Measurements from ENCODE around the gene POFUT1. TPM values are rescaled to one million over a fixed set of nuclear protein-coding genes. Genes with fewer than 3 reads are reported as not detected.
"Not testable (repeated sequence)": the region's sequence is repeated elsewhere in the genome, so short reads cannot be mapped to it uniquely, and the experiment has no call there.

POFUT1 gene
- polyA plus RNA-seq, 1 donor = 147 TPM

DNA sequence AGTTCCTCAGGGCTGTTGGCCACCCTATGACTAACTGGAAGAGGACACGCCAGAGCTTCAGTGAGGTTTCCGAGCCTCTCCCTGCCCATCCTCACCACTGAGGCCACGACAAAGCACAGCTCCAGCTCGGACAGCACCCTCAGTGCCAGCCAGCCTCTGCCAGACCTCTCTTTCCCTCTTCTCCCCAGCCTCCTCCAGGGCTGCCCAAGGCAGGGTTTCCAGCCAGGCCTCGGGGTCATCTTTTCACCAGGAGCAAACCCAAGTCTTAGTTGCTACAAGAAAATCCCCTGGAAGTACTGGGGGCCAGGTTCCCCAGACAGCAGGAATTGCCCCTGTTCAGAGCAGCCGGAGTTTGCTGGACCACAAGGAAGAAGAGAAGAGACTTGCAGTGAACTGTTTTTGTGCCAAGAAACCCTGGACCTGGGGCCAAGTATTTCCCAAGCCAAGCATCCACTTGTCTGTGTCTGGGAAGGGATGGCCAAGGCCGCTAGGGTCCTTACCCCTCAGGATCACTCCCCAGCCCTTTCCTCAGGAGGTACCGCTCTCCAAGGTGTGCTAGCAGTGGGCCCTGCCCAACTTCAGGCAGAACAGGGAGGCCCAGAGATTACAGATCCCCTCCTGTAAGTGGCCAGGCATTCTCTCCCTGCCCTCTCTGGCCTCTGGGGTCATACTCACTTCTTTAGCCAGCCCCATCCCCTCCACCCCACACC is 41.7 kb upstream of the POFUT1 start:
- Histone ChIP-seq H3K9me3 (ENCODE audit: control insufficient read depth, low read depth, low read length) (no peaks in the 10 kb centered on the region), H3K27ac (ENCODE audit: low read length) (no peak overlapping the region), H3K4me3 (ENCODE audit: low read length) (no peak overlapping the region), H3K36me3 (ENCODE audit: control insufficient read depth, insufficient read depth, low read length) (peaks cover 49% of the 10 kb centered on the region), H3K4me1 (ENCODE audit: control insufficient read depth, insufficient read depth, low read length) (no peaks in the 10 kb centered on the region), H3K27me3 (ENCODE audit: control insufficient read depth, insufficient read depth, low read length) (no peaks in the 10 kb centered on the region)
- DNase-seq = no peak
- 100% methylated on average over 1 of the region's 8 CpGs for WGBS (ENCODE audit: insufficient coverage, low lambda C conversion rate)

DNA sequence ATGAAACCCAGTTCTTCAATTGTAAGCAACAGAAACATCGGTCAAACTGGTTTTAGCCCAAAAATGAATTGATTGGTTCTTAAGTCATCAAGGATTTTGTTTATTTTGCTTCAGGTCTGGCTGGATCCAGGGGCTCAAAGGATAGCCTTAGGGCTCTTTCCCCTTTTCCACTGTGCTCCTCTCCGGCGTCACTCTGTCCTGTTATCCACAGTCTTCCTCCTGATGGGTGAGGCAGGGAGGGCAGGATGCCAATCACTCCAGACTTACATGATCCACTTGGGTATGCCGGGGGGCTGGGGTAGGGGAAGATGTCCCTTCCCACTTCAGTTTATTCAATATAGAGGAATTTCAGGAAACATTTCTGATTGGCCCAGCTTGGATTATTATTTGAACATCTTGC is 40.1 kb upstream of the POFUT1 start:
- H3K4me1 ChIP-seq (ENCODE audit: control insufficient read depth, insufficient read depth, low read length) = no peaks in the 10 kb centered on the region
- H3K9me3 ChIP-seq (ENCODE audit: control insufficient read depth, low read depth, low read length) = no peaks in the 10 kb centered on the region
- no peaks in the 10 kb centered on the region for H3K27me3 ChIP-seq (ENCODE audit: control insufficient read depth, insufficient read depth, low read length)
- WGBS (ENCODE audit: insufficient coverage, low lambda C conversion rate) = no CpG with 5 or more reads among the region's 4 CpGs
- peaks cover 34% of the 10 kb centered on the region for H3K36me3 ChIP-seq (ENCODE audit: control insufficient read depth, insufficient read depth, low read length)
- no peak overlapping the region for H3K27ac ChIP-seq (ENCODE audit: low read length)
- no peak for DNase-seq
- H3K4me3 ChIP-seq (ENCODE audit: low read length) = no peak overlapping the region

DNA sequence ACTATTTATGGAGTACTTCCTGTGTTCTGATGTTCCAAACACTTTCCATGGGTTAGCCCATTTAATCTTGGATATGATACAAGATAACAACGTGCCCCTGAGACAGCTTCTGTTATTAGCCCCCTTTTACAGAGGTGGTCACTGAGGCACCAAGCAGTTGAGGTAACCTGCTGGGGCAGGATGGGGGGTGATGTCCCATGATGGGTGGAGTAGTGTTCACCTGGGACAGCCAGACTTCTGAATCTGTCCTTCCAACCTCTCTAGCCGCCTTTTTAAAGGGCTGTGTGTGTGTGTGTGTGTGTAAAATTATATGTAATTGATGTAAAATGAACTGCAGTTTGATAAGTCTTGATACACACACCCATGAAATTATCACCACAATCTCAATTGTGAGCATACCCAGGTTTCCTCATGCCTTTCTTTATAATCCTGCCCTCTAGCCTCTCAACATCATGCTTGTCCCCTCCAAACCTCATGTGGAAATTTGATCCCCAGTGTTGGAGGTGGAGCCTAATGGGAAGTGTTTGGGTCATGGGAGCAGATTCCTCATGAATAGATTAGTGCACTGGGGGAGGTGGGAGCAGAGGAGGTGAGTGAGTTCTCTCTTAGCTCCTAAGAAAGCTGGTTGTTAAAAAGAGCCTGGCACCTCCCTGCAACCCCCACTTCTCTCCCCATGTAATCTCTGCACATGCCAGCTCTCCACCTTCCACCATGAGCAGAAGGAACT is 39.3 kb upstream of the POFUT1 start:
- no CpG with 5 or more reads among the region's 2 CpGs for WGBS (ENCODE audit: insufficient coverage, low lambda C conversion rate)
- Histone ChIP-seq H3K27ac (ENCODE audit: low read length) (no peak overlapping the region), H3K4me1 (ENCODE audit: control insufficient read depth, insufficient read depth, low read length) (no peaks in the 10 kb centered on the region), H3K4me3 (ENCODE audit: low read length) (no peak overlapping the region), H3K9me3 (ENCODE audit: control insufficient read depth, low read depth, low read length) (no peaks in the 10 kb centered on the region), H3K27me3 (ENCODE audit: control insufficient read depth, insufficient read depth, low read length) (no peaks in the 10 kb centered on the region), H3K36me3 (ENCODE audit: control insufficient read depth, insufficient read depth, low read length) (peaks cover 31% of the 10 kb centered on the region)
- peak in 1 of 2 donors; percentile 41 for DNase-seq

DNA sequence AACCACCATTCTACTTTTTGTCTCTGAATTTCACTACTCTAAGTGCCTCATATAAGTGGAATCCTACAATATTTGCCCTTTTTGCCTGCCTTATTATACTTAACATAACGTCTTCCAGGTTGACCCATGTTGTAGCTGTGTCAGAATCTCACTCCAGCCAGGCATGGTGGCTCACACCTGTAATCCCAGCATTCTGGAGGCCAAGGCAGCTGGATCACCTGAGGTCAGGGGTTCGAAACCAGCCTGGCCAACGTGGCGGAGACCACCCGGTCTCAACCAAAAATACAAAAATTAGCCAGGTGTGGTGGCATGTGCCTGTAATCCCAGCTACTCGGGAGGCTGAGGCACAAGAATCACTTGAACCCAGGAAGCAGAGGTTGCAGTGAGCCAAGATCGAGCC is 30.0 kb upstream of the POFUT1 start:
- not testable (repeated sequence) for H3K36me3 ChIP-seq (ENCODE audit: control insufficient read depth, insufficient read depth, low read length); H3K4me3 ChIP-seq (ENCODE audit: low read length); H3K9me3 ChIP-seq (ENCODE audit: control insufficient read depth, low read depth, low read length); H3K27ac ChIP-seq (ENCODE audit: low read length); H3K27me3 ChIP-seq (ENCODE audit: control insufficient read depth, insufficient read depth, low read length); DNase-seq
- H3K4me1 ChIP-seq (ENCODE audit: control insufficient read depth, insufficient read depth, low read length) = peaks cover 22% of the 10 kb centered on the region
- WGBS (ENCODE audit: insufficient coverage, low lambda C conversion rate) = no CpG with 5 or more reads among the region's 7 CpGs

DNA sequence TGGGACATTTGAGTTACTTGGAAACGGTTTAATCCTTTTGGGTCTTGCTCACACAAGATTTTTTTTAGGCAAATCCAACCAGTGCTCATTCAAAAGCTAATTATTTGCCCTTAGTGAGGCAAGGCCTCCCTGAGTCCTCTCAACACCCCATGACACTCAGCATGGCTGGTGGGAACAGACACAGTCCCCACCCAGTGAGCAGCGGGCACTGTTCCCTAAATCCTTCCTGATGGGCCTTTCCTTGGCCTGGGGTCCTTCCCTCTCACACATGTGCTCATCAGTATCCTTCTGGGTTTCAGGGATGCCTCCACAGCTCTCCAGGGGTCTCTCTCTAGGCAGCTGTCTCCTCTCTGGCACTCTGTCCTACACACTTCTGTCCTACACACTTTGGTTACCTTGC is 28.2 kb upstream of the POFUT1 start:
- H3K9me3 ChIP-seq (ENCODE audit: control insufficient read depth, low read depth, low read length) = no peaks in the 10 kb centered on the region
- H3K4me1 ChIP-seq (ENCODE audit: control insufficient read depth, insufficient read depth, low read length) = peaks cover 39% of the 10 kb centered on the region
- WGBS (ENCODE audit: insufficient coverage, low lambda C conversion rate) = no CpG with 5 or more reads among the region's 2 CpGs
- no peak for DNase-seq
- no peaks in the 10 kb centered on the region for H3K27me3 ChIP-seq (ENCODE audit: control insufficient read depth, insufficient read depth, low read length)
- no peak overlapping the region for H3K4me3 ChIP-seq (ENCODE audit: low read length)
- H3K27ac ChIP-seq (ENCODE audit: low read length) = peak overlapping the region; percentile 49
- no peaks in the 10 kb centered on the region for H3K36me3 ChIP-seq (ENCODE audit: control insufficient read depth, insufficient read depth, low read length)

DNA sequence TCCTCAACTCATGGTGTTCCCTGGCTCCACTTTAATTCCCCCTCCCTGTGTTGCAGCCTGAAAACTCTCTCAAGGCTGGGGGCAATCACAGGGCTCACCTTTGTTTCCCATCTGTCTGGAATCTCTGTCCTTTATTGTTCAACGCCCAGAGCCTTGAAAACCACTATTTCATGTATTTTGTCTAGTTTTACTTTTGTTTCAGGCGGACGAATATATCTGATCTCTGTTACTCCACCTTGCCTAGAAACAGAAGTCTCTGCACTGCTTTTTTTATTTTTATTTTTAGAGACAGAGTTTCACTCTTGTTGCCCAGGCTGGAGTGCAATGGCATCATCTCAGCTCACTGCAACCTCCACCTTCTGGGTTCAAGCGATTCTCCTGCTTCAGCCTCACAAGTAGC is 27.7 kb upstream of the POFUT1 start:
- Histone ChIP-seq H3K4me3 (ENCODE audit: low read length) (no peak overlapping the region), H3K27ac (ENCODE audit: low read length) (peak overlapping the region; percentile 49)
- WGBS (ENCODE audit: insufficient coverage, low lambda C conversion rate) = 54% methylated on average over 2 of the region's 4 CpGs

DNA sequence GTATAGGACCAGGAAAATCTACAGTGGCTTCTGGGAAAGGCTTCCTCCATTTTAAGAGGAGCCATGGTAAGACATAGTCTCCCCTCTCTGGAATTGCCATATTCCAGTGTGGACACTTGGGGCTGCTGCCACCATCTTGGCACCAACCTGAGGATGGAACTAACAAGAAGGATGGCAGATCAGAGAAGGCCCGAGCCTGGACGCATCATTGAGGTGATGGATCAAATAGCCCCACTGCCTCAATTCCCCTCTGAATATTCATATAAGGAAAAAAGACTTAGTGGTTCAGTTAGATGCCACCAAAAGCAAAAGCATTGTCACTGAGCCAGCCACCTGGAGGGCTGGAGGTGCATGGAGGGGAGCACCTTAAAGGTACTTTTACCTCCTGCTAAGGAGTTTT is 26.1 kb upstream of the POFUT1 start:
- Histone ChIP-seq H3K36me3 (ENCODE audit: control insufficient read depth, insufficient read depth, low read length) (no peaks in the 10 kb centered on the region), H3K4me3 (ENCODE audit: low read length) (no peak overlapping the region), H3K9me3 (ENCODE audit: control insufficient read depth, low read depth, low read length) (no peaks in the 10 kb centered on the region), H3K4me1 (ENCODE audit: control insufficient read depth, insufficient read depth, low read length) (peaks cover 55% of the 10 kb centered on the region), H3K27ac (ENCODE audit: low read length) (peak overlapping the region; percentile 99), H3K27me3 (ENCODE audit: control insufficient read depth, insufficient read depth, low read length) (no peaks in the 10 kb centered on the region)
- WGBS (ENCODE audit: insufficient coverage, low lambda C conversion rate) = no CpG with 5 or more reads among the region's 2 CpGs
- no peak for DNase-seq

More for the DNA sequence above, 27.7 kb upstream of the POFUT1 start:
- DNase-seq = no peak
- peaks cover 44% of the 10 kb centered on the region for H3K4me1 ChIP-seq (ENCODE audit: control insufficient read depth, insufficient read depth, low read length)
- no peaks in the 10 kb centered on the region for H3K9me3 ChIP-seq (ENCODE audit: control insufficient read depth, low read depth, low read length)
- no peaks in the 10 kb centered on the region for H3K27me3 ChIP-seq (ENCODE audit: control insufficient read depth, insufficient read depth, low read length)
- H3K36me3 ChIP-seq (ENCODE audit: control insufficient read depth, insufficient read depth, low read length) = no peaks in the 10 kb centered on the region

DNA sequence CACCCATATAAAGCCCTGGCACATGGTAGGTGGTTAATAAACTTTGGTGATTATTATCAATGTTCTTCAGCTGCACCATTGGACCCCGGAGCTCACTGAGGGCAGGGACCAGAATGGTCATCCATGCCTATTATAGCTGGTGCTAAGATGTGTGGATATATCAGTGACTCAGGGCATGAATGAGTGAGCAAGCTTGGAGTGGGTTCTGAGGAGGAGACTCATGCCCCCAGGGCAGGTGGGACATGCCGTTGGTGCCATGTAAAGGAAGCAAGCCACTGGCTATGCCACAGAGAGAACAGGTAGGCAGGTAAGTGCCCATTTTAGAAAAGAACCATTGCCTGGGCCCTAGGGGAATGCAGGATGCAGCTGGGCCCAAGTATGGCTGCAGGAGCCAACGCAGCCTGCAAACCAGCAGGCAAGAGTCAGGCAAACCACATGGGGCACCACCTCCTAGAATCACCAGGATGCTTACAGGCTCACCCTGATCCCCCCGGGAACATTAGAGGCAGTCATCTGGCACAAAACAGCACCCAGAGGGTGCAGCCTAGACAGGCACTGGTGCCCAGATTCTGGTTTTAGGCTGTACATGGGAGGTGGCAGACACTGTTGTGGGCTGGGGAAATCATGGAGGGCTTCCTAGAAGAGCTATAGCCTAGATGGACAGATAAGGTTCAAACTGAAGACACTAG is 23.6 kb upstream of the POFUT1 start:
- H3K27me3 ChIP-seq (ENCODE audit: control insufficient read depth, insufficient read depth, low read length) = no peaks in the 10 kb centered on the region
- peak overlapping the region; percentile 99 for H3K27ac ChIP-seq (ENCODE audit: low read length)
- H3K9me3 ChIP-seq (ENCODE audit: control insufficient read depth, low read depth, low read length) = no peaks in the 10 kb centered on the region
- no peak for DNase-seq
- WGBS (ENCODE audit: insufficient coverage, low lambda C conversion rate) = no CpG with 5 or more reads among the region's 4 CpGs
- H3K4me1 ChIP-seq (ENCODE audit: control insufficient read depth, insufficient read depth, low read length) = peaks cover 78% of the 10 kb centered on the region
- no peaks in the 10 kb centered on the region for H3K36me3 ChIP-seq (ENCODE audit: control insufficient read depth, insufficient read depth, low read length)
- no peak overlapping the region for H3K4me3 ChIP-seq (ENCODE audit: low read length)

DNA sequence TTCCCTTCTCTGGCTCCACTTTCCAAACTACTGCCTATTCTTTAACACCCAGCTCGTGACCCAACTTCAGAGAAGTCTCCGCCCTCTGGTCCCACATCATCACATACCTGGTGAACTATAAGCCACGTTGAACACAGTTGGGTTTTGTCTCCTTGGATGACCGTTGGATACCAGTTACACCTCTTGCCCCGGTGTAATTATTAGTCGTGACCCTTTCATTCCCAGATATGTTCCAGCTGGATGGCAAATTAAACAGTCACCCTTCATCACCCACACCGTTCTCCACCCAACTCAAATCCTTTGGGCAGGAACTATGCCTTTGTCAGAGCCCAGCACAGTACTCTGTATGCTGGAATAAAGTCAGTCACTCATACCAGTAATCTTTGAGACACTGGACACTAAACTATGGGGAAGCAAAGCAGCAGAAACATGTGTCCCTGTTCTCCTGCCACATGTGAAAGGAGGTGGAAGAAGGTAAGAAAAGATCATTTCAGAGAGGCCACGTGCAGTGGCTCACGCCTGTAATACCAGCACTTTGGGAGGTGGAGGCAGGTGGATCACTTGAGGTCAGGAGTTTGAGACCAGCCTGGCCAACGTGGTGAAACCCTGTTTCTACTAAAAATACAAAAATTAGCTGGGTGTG is 22.6 kb upstream of the POFUT1 start:
- Histone ChIP-seq H3K27me3 (ENCODE audit: control insufficient read depth, insufficient read depth, low read length) (no peaks in the 10 kb centered on the region), H3K27ac (ENCODE audit: low read length) (peak overlapping the region; percentile 99), H3K4me1 (ENCODE audit: control insufficient read depth, insufficient read depth, low read length) (peaks cover 79% of the 10 kb centered on the region), H3K36me3 (ENCODE audit: control insufficient read depth, insufficient read depth, low read length) (no peaks in the 10 kb centered on the region), H3K9me3 (ENCODE audit: control insufficient read depth, low read depth, low read length) (no peaks in the 10 kb centered on the region), H3K4me3 (ENCODE audit: low read length) (no peak overlapping the region)
- DNase-seq = no peak
- WGBS (ENCODE audit: insufficient coverage, low lambda C conversion rate) = 50% methylated on average over 1 of the region's 10 CpGs

DNA sequence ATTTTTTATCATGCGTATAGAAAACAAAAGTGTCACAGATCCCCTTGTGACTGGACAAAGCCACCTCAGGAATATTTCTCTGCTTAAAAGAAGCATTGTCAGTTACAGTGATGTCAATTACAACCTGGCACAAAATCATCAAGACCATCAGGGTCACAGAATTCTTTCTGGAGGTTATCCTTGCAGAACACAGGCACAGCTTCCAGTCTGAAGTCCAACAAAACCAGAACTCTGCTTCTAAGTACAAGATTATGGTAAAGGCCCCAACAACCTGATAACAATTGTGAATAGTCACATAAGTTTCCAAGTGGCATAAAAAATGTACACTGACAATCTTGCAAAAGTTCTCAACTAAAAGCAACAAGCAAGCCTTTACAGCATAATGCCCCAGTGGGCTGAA is 21.2 kb upstream of the POFUT1 start:
- H3K27ac ChIP-seq (ENCODE audit: low read length) = peak overlapping the region; percentile 49
- peak in 1 of 2 donors; percentile 70 for DNase-seq
- 88% methylated on average over 1 of the region's 1 CpG for WGBS (ENCODE audit: insufficient coverage, low lambda C conversion rate)
- no peaks in the 10 kb centered on the region for H3K9me3 ChIP-seq (ENCODE audit: control insufficient read depth, low read depth, low read length)
- H3K4me3 ChIP-seq (ENCODE audit: low read length) = no peak overlapping the region
- H3K4me1 ChIP-seq (ENCODE audit: control insufficient read depth, insufficient read depth, low read length) = peaks cover 83% of the 10 kb centered on the region
- no peaks in the 10 kb centered on the region for H3K27me3 ChIP-seq (ENCODE audit: control insufficient read depth, insufficient read depth, low read length)
- peaks cover 3% of the 10 kb centered on the region for H3K36me3 ChIP-seq (ENCODE audit: control insufficient read depth, insufficient read depth, low read length)
